Raji (cell line): ENCODE measurements around the gene HTR2A.

Source experiments
- POLR2A ChIP-seq: IDR thresholded peaks from 2 replicates; pipeline ENCODE4 v1.6.1; 2011; ENCODE audit warnings: low read depth, low read length, control low read depth; ENCODE audit not compliant: insufficient read depth

The HTR2A gene

DNA sequence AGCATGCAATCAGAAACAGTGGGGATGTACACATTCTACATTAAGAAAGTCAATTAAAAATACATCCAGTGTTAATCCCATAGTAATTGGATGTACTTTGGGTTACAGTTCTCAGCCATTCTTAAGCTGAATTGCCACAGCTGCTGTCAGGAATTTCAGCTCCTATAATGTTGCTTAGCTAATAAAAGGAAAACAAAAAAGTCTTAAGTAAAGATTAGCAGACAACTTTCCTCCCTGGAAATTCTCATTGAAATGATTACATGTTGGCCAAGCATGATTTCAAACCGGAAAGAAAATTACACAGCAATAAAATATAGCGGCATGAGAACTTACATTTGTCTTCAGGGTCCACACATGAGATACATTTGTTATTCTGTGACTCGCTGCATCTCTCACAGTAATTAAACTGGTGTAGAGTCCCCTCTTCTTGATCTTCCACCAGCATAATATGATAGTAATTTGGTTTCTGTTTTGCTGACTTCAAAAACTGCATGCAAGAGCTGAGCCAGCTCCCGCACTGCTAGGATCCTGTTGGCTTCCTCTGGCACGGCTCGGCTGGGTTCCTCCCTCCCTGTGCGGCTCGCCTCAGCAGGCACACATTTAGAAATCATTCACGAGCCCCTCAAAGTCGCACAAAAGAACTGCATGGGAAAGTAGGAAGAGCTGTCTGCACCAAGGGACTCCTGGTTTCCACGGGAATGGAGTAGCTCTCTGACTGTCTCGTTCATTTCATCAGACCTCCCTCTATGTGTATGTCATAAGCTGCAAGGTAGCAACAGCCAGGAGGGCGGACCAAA lies at the start of gene HTR2A:
Gene HTR2A (minus strand): TSS at position 713 of the 797 bp plus-strand sequence. CDS start 1,147 bp downstream, outside the sequence.
- TF ChIP-seq POLR2A: no peak

DNA sequence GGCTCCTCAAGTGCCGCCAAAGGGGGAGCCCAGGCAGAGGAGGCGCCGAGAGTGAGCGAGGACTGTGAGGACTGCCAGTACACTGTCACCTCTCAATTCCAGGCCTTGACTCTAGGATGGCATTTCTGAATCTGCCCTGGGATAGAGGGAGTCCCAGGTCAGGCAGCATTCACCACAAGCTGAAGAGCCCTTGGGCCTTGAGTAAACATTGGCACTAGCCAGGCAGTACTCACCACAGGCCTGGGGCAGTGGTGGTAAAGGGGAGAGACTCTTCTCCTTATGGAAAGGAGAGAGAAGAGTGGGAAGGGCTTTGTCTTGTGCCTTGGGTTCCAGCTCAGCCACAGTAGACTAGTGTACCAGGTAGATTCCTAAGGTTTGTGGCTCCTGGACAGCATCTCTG lies 39.7 kb upstream of the HTR2A start:
- no peak for TF ChIP-seq POLR2A

DNA sequence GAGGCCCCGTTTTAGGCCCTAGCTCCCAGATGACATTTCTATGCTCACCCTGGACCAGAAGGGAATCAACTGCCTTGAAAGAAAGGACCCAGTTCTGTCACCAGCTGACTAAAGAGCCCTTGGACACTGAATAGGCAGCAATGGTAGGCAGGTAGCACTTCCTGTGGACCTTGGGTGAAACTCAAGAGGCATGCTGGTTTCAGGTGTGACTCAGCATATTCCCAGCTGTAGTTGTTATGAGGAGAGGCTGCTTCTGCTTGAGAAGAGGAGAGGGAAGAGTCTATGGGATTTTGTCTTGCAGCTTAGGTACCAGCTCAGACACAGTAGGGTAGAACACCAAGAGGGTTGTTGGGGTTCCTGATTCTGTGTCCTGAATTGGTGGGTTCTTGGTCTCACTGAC lies 37.9 kb upstream of the HTR2A start:
- no peak for TF ChIP-seq POLR2A

DNA sequence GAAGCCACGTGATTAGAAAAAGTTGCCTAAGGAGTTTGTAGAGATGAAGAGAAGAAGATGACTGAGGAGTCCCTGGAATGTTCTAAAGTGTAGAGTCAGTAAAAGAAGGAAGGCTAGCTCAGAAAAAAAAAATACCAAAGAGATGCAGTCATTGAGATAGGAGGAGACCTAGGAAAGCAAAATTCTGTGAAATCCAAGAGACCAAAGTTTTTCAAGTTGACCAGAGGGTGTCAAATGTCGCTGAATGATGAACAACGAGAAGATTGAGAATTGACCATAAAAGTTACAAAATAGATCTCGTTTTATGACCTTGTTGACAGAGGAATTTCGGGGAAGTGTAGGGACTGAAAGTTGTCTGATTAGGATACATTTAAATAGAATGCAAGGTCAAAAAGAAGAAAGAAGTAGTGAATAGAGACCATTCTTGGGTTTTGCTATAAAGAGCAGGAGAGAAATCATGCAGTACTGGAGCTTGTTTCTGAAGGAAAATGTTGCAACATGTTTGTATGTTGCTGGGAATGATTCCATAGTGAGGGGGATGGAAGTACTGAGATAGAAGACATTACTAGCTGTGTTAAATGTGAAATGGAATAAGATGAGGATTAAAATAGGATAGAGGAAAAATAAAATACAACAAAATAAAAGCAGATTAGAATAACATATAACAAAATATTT lies 30.2 kb upstream of the HTR2A start:
- TF ChIP-seq POLR2A: no peak

DNA sequence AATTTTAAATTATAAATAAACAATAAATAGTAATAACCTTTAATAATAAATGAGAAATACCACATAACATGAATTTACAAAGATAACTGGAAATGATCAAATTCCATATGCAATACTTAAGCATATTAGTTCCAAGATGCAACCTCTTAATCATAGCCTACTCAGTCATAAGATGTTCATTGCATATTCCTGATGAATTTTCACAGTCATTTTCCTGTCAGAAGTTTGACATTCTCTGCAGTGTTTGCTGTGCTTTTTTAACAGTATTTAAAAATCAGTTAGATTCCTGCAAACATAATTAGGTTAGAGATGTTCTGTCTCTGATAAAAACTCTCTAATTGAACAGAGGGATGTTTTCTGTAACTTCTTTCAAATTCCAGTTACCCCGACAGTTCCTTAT lies 28.6 kb upstream of the HTR2A start:
- TF ChIP-seq POLR2A: no peak

DNA sequence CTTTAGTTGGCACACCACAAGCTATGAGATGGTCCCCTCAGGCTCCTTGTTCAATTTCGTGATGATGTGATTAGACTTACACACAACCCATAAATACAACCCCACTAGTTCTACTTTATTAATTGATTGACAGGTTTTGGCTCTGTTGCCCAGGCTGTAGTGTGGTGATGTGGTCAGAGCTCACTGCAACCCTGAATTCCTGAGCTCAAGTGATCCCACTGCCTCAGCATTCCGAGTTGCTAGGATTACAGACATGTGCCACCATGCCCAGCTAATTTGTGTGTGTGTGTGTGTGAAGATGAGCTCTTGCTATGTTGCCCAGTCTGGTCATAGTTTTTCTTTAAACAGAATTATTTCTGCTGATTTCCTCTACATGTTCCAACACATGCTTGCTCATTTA lies 17.5 kb upstream of the HTR2A start:
- no peak for TF ChIP-seq POLR2A

DNA sequence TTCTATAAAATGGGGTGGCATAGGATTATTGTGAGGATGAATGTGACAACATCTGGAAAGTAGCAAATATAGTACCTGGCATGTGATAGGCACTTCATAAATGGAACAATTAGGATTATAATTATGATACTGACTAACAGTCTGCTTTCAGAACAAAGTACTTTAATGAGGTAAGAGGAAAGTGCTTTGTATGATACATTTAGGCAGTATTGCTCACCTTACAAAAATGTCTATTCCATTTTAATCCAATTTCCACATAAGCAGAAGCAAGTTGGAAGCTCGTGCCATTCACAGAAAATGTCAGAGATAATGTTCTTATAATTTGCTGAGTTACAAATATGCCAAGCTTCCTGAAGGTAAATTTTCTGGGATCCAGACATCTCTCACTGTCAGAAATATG lies 16.9 kb upstream of the HTR2A start:
- TF ChIP-seq POLR2A: no peak

DNA sequence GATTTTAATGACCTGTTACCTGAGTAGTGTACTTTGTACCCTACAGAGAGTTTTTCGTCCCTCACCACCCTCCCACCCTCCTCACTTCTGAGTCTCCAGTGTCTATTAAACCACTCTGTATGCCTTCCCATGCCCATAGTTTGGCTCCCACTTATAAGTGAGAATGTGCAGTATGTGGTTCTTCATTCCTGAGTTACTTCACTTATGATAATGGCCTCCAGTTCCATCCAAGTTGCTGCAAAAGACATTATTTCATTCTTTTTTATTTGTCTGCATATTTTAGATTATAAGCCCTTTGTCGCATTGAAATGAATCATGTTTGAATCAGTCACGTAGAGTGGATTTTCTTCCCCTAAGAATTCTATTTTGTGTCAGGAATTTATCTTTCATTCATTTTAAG lies 12.2 kb upstream of the HTR2A start:
- no peak for TF ChIP-seq POLR2A

DNA sequence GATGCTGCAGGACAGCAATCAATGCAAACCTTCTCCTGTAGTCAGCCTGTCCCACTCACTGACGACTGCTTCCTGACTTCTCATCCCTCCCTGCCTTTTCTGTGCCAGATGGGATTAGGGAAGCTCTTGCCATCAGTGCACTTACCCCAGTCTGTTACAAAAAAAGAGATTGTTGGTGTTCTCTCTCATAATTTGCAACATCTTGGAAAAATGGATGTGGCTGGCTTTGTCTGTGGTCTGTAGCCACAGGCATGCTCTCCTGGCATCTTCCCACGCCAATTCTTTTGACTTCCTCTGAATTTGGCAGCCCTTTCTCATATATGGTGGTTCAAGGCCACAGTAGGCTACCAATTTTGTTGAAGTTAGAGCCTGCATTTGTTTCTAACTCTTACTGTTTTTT lies 11.6 kb upstream of the HTR2A start:
- no peak for TF ChIP-seq POLR2A

DNA sequence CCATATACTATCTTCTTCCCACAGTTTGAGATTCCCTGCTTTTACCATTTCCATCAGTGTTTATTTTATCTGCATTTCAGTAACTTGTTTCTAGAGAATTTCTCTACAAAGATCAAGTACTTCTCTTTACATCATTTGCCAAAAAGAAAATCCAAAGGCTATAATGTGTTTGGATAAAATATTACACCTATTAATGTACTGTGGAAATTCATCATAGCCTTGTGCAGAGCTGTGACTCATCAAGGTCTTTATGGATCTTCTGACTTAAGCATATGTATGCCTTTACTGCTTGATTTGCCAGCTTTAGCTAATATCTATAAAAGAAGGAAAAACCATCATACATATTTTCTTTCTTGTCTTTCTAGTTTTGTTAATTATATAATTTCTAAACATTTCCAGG lies 9.6 kb upstream of the HTR2A start:
- no peak for TF ChIP-seq POLR2A

DNA sequence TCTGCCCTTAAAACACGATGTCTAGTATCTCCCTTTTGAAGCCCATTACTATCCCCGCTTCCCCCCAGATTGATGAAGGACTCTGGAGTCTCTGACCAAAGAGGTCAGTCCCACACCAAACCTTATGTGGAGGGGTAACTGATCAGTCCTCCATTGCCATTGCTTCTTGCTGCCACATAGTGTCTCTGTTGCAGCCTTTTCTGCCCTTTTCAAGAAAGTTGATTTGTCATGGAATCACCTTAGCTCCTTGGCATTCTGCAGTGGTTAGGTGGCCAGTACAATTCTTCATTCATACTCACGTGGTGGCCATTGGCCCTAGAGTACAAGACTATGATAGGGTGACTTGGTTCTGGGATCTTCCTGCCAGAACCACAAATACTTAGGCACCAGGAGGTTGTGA lies 8.4 kb upstream of the HTR2A start:
- TF ChIP-seq POLR2A: no peak

DNA sequence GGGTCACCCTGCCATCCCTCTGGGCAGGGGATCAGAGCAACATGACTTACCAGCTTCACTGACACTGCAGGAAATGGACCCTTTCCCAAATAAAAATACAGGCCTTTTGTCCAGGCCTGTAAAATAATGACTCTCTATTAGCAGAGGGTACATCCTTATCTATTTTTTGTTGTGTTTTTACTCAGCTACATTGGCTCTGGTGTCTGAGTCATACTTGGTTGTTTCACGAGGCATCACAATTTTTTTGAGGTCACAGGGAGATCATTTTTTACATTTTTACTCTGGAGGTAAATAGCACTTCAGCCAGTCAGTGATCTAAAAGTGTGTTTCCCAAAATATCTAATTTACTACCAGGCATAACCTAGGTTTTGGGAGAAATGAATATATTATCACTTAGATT lies 6.9 kb upstream of the HTR2A start:
- no peak for TF ChIP-seq POLR2A

DNA sequence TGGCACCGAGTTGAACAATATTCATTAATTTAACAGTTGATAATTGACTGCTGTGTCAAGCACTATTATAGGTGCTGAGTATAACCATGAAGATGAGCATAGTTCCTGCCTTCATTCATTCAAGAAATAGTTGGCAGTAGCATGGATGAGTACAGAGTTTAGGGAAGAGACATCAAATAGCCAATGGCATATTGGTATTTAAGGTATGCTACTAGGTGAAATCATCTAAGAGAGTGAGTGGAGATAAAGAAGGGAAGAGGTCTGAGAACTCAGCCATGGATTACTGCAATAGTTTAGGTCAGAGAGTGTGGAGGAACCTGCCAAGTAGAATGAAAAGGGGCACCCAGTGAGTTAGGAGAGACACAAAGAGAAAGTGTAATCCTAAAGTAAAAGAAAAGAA lies 4.9 kb upstream of the HTR2A start:
- no peak for TF ChIP-seq POLR2A

DNA sequence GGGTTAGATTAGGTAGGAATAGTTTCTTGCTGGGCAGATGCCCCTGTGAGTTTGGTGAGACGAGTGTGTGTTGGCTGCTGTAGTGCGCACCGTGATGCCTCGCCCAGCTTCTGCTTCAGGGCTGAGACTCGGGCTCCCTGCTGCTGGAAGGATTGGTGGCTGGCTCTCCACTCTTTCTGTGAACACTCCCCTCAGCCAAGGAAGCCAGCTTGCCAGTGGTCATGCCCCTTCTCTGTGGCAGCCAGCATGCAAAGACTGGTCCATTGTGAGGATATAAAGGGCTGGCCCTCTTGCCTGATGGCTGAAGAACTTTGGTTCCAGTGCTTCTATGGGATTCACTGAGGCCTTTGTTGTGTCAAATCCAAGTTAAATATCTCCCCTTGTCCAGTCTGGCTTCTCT lies 2.9 kb upstream of the HTR2A start:
- no peak for TF ChIP-seq POLR2A

DNA sequence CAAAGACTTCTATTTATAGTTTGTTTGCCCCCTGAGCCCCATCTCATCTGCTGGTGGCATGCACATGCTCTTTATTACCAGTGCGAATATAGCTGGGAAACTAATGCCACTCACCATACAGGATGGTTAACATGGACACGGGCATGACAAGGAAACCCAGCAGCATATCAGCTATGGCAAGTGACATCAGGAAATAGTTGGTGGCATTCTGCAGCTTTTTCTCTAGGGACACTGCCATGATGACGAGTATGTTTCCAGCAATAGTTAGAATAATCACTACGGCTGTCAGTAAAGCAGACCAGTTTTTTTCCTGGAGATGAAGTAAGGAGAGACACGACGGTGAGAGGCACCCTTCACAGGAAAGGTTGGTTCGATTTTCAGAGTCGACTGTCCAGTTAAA lies 1.5 kb downstream of the HTR2A start:
- TF ChIP-seq POLR2A: no peak

DNA sequence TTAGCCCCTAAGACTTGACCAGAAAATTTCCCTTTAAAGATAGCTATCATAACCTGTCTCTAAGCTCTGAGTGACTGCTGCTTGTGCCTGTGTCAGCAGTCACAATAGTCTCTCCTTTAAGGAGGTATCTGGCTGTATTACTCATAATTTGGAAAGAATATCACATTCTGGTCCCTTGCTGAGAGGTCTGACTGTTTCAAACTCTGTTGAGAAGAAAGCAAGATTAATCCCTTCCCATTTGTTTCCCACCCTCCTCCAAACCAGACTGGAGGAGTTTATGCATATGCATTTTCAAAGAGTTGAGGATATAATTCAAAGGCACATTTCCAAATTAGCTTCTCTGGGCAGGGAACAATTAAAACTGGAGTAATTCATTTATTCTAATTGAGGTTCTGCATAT lies 2.3 kb downstream of the HTR2A start:
- no peak for TF ChIP-seq POLR2A
